Left colon (tissue), 2 donors: ENCODE measurements around the gene CCNE1. TPM values are rescaled to one million over a fixed set of nuclear protein-coding genes. Genes with fewer than 3 reads are reported as not detected.

Source experiments
- ATAC-seq: fragments of 200-7000 bp; cut with Tn5 transposase; one replicate; pipeline ENCODE4 v1.9.1; 2020; ENCODE audit warnings: mild to moderate bottlenecking, moderate library complexity
- DNase-seq, 2 donors: peaks; one replicate each; pipeline ENCODE4 v3.0.0-alpha.2; 2020
- intact Hi-C, 2 donors: fragments of 100-400 bp; cut with DNase I in 1 of 2; cut with micrococcal nuclease in 1 of 2; formaldehyde crosslinking; loops; one replicate each; pipeline versions ENCODE4 v1.11.2 to v1.14.0; 2022; cut with DNase I, micrococcal nuclease
- total RNA-seq, 2 donors: library from RNA; stranded (reverse); fragmentation: NEBNext Ultra II Directional; extraction: Animal tissue kit (Norgen Biotek cat#: 25700); gene quantifications; one replicate each; pipeline ENCODE4 v1.2.1, GENCODE V29; 2021
- donor health status: DM: no; HTN: no; CAD: no.
- donor health status: DM: yes; HTN: yes; CAD: no.

The CCNE1 gene
- total RNA-seq, 2 donors from 2014 or later: 4.0 to 4.5 TPM

GRCh38 chr19:29860492-29860891, 48.7 kb downstream of the CCNE1 start:
- DNase-seq (no peak), ATAC-seq (no peak)
- intact Hi-C loops: loop anchor here in 1 of 2 donors (10.0 kb wide), 1 partner anchor 126 kb away; no protein-coding TSS in a partner anchor

GRCh38 chr19:29861574-29861973, 49.8 kb downstream of the CCNE1 start:
- ATAC-seq (no peak), DNase-seq (no peak)
- intact Hi-C loops: loop anchor here in 1 of 2 donors (10.0 kb wide), 1 partner anchor 127 kb away; no protein-coding TSS in a partner anchor

- DNase-seq (no peak), ATAC-seq (no peak)
- intact Hi-C loops: loop anchor here in 1 of 2 donors (10.0 kb wide), 1 partner anchor 131 kb away; no protein-coding TSS in a partner anchor
Measured at GRCh38 chr19:29866011-29866410, 54.2 kb downstream of the CCNE1 start.

DNA sequence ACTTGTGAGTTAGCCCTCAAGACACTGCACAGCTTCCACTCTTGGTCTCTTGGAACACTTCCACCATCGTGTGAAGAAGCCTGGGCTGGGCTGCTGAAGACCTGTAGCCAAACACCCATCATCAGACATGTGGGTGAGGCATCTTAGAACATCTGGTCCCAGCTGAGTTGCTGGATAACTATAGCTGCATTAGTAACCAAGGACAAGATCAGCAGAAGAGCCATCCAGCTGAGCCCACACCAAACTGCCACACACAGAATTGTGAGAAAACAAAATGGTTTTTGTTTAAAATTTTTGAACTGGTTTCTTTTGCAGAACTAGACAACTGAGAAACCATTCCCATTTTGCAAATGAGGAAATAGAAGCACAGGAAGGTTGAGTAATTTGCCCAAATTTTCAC, 56.2 kb downstream of the CCNE1 start:
- DNase-seq: no peak
- intact Hi-C loops: loop anchor here in 1 of 2 donors (10.0 kb wide), 1 partner anchor 133 kb away; no protein-coding TSS in a partner anchor
- no peak for ATAC-seq

DNA sequence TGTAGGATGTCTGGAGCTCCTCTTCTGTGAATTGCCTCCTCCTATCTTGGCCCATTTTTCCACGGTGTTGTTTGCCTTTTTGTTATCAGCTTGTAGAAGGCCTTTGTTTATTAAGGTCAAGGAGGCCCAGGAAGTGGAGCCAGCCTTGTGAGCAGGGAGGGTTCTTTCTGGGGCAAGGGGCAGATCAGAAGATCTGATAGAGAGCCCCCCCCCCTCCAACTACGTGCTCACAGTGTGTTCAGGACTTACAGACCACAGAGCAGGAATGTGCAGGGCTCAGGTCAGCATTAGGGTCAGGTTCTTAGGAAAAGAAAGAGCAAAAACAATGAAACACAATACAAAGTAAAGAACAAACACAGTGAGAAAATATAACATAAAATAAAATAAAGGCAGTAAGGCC, 59.4 kb downstream of the CCNE1 start:
- ATAC-seq (no peak), DNase-seq (no peak)
- intact Hi-C loops: loop anchor here (10.0 kb wide), 1 partner anchor 106 kb away; no protein-coding TSS in a partner anchor

- intact Hi-C loops: loop anchor here (10.0 kb wide), 1 partner anchor 107 kb away; no protein-coding TSS in a partner anchor
- DNase-seq (peak in 1 of 2 donors; percentile 11), ATAC-seq (peak; percentile 74)
Measured at GRCh38 chr19:29872224-29872731, 60.5 kb downstream of the CCNE1 start.

GRCh38 chr19:29873024-29873800, 61.4 kb downstream of the CCNE1 start:
- DNase-seq: peak in 1 of 2 donors; percentile 66
- intact Hi-C loops: loop anchor here (10.0 kb wide), 1 partner anchor 108 kb away; no protein-coding TSS in a partner anchor
- peak; percentile 80 for ATAC-seq

Other genes starting within 250 kb of the CCNE1 start
- 10 to 100 TPM; 57.5 to 61.8 TPM for gene POP4, start 205.7 kb upstream of the CCNE1 start, total RNA-seq
- 1 to 10 TPM; 2.8 to 3.7 TPM for gene PLEKHF1, start 146.5 kb upstream of the CCNE1 start, total RNA-seq
- gene C19orf12, start 96.7 kb upstream of the CCNE1 start, total RNA-seq: 10 to 100 TPM; 16.2 to 19.3 TPM
- gene URI1, start 130.2 kb downstream of the CCNE1 start, total RNA-seq: 10 to 100 TPM; 41.8 to 47.6 TPM